ENCODE results near the gene EIF4A3.

- TF ChIP-seq FOXJ3 (CRISPR knock-in tag; IDR thresholded peaks at IDR 0.05; ENCODE audit: borderline replicate concordance) (no peak), HMGXB4 (CRISPR knock-in tag; IDR thresholded peaks at IDR 0.05) (no peak), CBFB (CRISPR knock-in tag; IDR thresholded peaks at IDR 0.05; ENCODE audit: low read depth) (no peak), ZBTB21 (CRISPR knock-in tag; IDR thresholded peaks at IDR 0.05; ENCODE audit: borderline replicate concordance) (no peak), CTCF (IDR thresholded peaks at IDR 0.05) (no peak), JUN (CRISPR knock-in tag; IDR thresholded peaks at IDR 0.05) (no peak), IRF1 (CRISPR knock-in tag; IDR thresholded peaks at IDR 0.05) (no peak), TP53 (CRISPR knock-in tag; IDR thresholded peaks at IDR 0.05) (no peak), KAT7 (CRISPR knock-in tag; IDR thresholded peaks at IDR 0.05; ENCODE audit: borderline replicate concordance) (no peak), SP1 (CRISPR knock-in tag; conservative IDR thresholded peaks at IDR 0.05) (no peak)
- TF ChIP-seq, protein P1, sequence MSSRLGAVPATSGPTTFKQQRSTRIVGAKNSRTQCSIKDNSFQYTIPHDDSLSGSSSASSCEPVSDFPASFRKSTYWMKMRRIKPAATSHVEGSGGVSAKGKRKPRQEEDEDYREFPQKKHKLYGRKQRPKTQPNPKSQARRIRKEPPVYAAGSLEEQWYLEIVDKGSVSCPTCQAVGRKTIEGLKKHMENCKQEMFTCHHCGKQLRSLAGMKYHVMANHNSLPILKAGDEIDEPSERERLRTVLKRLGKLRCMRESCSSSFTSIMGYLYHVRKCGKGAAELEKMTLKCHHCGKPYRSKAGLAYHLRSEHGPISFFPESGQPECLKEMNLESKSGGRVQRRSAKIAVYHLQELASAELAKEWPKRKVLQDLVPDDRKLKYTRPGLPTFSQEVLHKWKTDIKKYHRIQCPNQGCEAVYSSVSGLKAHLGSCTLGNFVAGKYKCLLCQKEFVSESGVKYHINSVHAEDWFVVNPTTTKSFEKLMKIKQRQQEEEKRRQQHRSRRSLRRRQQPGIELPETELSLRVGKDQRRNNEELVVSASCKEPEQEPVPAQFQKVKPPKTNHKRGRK (CRISPR knock-in tag; IDR thresholded peaks at IDR 0.05; ENCODE audit: borderline replicate concordance) = no peak
- TF ChIP-seq, protein P2, sequence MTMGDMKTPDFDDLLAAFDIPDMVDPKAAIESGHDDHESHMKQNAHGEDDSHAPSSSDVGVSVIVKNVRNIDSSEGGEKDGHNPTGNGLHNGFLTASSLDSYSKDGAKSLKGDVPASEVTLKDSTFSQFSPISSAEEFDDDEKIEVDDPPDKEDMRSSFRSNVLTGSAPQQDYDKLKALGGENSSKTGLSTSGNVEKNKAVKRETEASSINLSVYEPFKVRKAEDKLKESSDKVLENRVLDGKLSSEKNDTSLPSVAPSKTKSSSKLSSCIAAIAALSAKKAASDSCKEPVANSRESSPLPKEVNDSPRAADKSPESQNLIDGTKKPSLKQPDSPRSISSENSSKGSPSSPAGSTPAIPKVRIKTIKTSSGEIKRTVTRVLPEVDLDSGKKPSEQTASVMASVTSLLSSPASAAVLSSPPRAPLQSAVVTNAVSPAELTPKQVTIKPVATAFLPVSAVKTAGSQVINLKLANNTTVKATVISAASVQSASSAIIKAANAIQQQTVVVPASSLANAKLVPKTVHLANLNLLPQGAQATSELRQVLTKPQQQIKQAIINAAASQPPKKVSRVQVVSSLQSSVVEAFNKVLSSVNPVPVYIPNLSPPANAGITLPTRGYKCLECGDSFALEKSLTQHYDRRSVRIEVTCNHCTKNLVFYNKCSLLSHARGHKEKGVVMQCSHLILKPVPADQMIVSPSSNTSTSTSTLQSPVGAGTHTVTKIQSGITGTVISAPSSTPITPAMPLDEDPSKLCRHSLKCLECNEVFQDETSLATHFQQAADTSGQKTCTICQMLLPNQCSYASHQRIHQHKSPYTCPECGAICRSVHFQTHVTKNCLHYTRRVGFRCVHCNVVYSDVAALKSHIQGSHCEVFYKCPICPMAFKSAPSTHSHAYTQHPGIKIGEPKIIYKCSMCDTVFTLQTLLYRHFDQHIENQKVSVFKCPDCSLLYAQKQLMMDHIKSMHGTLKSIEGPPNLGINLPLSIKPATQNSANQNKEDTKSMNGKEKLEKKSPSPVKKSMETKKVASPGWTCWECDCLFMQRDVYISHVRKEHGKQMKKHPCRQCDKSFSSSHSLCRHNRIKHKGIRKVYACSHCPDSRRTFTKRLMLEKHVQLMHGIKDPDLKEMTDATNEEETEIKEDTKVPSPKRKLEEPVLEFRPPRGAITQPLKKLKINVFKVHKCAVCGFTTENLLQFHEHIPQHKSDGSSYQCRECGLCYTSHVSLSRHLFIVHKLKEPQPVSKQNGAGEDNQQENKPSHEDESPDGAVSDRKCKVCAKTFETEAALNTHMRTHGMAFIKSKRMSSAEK (CRISPR knock-in tag; IDR thresholded peaks at IDR 0.05; ENCODE audit: borderline replicate concordance) = no peak
- TF ChIP-seq, protein P3, sequence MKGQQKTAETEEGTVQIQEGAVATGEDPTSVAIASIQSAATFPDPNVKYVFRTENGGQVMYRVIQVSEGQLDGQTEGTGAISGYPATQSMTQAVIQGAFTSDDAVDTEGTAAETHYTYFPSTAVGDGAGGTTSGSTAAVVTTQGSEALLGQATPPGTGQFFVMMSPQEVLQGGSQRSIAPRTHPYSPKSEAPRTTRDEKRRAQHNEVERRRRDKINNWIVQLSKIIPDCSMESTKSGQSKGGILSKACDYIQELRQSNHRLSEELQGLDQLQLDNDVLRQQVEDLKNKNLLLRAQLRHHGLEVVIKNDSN (CRISPR knock-in tag; IDR thresholded peaks at IDR 0.05) = no peak
These were observed 35.4 kb upstream of the EIF4A3 start for GRCh38 chr17:80182118-80182844.
